HUES6 (cell line): ENCODE measurements around the gene TRAF3IP3.

Experiments
- H3K27ac ChIP-seq: 2 replicates; pipeline ENCODE4 v1.7.0; 2013; ENCODE audit warnings: low read depth, mild to moderate bottlenecking, low read length, inconsistent platforms
- H3K27me3 ChIP-seq: 2 replicates; pipeline ENCODE4 v1.6.1; 2013; ENCODE audit warnings: low read length; ENCODE audit not compliant: control insufficient read depth, insufficient read depth
- H3K36me3 ChIP-seq: 2 replicates; pipeline ENCODE4 v1.6.1; 2013; ENCODE audit warnings: low read length; ENCODE audit not compliant: control insufficient read depth, insufficient read depth
- H3K4me1 ChIP-seq: 2 replicates; pipeline ENCODE4 v1.6.1; 2013; ENCODE audit warnings: low read length; ENCODE audit not compliant: control insufficient read depth, insufficient read depth
- H3K4me3 ChIP-seq: 2 replicates; pipeline ENCODE4 v1.5.1; 2013; ENCODE audit warnings: low read depth, low read length
- H3K9ac ChIP-seq: one replicate; pipeline ENCODE4 v1.6.1; 2013; ENCODE audit warnings: mild to moderate bottlenecking, low read length
- H3K9me3 ChIP-seq: 2 replicates; pipeline ENCODE4 v1.6.1; 2013; ENCODE audit warnings: low read depth, low read length; ENCODE audit not compliant: control insufficient read depth, insufficient read depth

The TRAF3IP3 gene

DNA sequence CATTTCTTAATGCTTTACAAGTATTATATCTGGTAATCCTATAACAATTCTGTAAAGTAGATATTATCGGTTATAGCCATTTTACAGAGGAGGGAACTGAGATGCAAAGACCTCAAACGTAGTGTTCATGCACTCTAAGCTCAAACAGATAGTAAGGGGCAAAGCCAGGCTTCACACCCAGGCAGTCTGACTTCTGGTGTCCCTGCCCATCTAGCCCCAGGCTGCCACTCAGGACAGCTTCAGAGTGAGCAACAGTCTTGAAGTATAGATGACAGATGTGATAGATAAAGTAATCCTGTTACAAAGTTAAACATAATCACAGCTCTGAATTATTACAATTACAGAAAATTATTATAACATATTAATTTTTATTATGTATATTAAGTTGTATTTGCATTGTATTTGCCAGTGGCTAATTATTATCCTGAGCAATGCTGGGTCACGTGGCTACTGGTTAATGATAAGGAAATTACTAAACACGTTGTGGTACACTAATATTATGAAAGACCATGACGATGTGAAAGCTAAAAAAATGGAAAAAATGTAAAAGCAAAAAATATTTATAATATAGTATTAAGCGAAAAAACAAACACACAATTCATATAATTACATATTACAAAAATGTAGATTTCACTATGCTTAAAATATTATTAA lies 6.1 kb upstream of the TRAF3IP3 start:
- Histone ChIP-seq H3K9me3 (no peaks in the 10 kb centered on the region), H3K27ac (no peak overlapping the region), H3K4me3 (no peak overlapping the region), H3K36me3 (no peaks in the 10 kb centered on the region), H3K4me1 (peaks cover 9% of the 10 kb centered on the region), H3K9ac (no peak overlapping the region), H3K27me3 (peaks cover 19% of the 10 kb centered on the region; the same call in 1 of the 2 replicates)

DNA sequence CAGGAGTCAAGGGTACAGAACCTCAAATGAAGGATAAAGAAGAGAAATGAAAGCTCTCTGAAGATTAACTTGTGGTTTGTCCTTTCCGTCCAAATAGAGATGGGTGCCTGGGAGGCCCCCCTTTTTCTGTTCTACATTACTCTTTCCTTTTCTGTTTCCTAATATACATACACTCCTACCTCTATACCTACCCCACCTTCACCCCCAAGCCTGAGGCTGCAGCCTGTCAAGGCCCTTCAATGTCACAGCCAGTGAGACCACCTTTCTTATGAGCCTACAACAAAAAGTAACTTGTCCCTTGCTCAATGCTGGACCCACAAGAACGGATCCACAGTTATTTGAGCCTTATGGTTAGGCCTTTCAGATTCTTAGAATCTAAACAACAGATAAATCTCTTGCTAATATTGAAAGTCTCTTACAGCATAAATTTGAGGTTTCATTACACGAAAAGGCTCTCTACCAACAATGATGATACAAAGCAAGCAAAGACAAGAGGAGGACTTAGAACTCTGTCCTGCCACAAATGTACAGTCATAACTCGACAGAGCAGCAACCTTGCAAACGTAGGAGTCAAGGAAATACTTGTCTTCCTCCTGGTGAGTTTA lies 4.1 kb upstream of the TRAF3IP3 start:
- H3K4me1 ChIP-seq = peaks cover 9% of the 10 kb centered on the region

DNA sequence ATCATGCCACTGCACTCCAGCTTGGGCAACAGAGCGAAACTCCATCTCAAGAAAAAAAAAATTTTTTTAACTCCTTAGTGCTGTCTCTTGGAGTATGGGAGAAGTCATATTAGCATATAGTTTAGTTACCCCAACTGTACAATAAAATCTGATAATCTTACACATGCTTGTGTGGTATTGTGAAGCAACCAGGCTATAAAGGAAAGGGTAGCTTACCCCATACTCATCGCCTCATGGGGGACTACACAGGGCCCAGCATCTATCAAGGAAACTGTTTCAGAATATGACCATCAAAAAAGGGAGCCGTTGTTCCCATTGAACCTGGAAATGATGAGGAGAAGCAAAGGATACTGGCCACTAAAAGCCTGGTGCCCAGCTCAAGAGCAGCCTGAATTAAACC lies 3.0 kb upstream of the TRAF3IP3 start:
- H3K9ac ChIP-seq = no peak overlapping the region
- H3K27me3 ChIP-seq = peaks cover 11% of the 10 kb centered on the region
- no peak overlapping the region for H3K4me3 ChIP-seq
- H3K4me1 ChIP-seq = peaks cover 9% of the 10 kb centered on the region
- H3K36me3 ChIP-seq = no peaks in the 10 kb centered on the region
- H3K27ac ChIP-seq = no peak overlapping the region
- no peaks in the 10 kb centered on the region for H3K9me3 ChIP-seq

More for the DNA sequence above, 4.1 kb upstream of the TRAF3IP3 start:
- H3K4me3 ChIP-seq = no peak overlapping the region
- no peak overlapping the region for H3K9ac ChIP-seq
- no peaks in the 10 kb centered on the region for H3K9me3 ChIP-seq
- no peaks in the 10 kb centered on the region for H3K36me3 ChIP-seq
- no peak overlapping the region for H3K27ac ChIP-seq
- peaks cover 14% of the 10 kb centered on the region for H3K27me3 ChIP-seq

DNA sequence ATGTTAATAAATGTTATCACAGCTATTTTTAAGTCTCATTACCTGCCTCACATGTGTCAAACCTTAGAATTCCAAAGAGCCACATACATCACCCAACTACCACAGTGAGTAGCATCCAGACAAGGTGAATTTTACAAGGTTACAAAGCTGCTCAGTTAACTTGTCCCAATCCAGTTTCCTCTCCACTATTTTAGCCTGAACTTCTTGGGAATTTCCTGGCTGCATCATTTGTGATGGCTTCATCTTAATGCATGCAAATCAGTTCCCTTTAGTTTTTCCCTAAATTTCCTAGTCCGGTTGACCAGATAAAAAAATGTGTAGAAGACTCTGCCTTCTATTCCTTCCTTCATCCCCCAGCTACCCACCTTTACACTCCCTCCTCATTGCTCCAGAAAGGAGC lies 597 bp upstream of the TRAF3IP3 start:
- H3K27me3 ChIP-seq = peaks cover 23% of the 10 kb centered on the region
- no peaks in the 10 kb centered on the region for H3K4me1 ChIP-seq
- no peaks in the 10 kb centered on the region for H3K36me3 ChIP-seq
- no peaks in the 10 kb centered on the region for H3K9me3 ChIP-seq
- no peak overlapping the region for H3K27ac ChIP-seq
- H3K9ac ChIP-seq = no peak overlapping the region
- no peak overlapping the region for H3K4me3 ChIP-seq

DNA sequence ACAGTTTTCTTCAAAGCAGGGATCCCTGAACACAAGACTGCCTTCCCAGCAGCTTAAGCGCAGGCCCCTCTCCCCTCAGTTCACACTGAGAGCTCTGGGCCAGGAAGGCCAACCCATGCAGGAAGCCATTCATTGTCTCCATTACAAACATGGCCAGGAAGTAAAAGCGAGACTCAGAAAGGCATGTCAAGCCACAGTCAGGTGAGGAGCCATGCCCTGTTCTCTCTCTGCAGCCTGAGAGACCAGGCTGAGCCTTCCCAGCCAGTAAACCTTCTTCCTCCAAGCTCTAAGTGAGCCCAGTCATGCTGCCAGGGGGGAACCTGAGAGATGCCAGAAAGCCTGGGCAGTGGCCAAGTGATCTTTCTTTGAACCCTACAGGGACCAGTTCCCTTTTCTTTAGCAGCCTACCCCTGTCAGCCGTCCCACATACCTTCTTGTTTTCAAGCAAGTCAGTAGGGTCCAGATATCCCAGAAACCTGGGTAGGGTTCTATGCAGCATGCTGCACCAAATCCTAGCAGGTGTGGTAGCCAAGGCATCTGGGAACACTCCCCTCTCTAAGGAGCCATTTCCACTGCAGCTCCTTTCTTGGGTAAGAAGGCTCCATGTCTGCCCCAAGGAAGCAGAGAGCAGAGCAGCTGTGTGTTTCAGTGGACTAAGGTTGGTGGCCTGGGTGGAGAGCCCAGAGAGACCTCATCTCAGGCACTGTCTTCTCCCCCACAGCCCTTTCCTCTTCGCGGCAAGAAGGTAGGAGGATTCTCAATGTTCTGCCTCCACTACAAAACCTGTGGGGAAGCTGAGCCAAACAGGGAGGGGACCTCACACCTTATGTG lies 977 bp downstream of the TRAF3IP3 start:
- Histone ChIP-seq H3K27ac (no peak overlapping the region), H3K36me3 (no peaks in the 10 kb centered on the region), H3K4me3 (no peak overlapping the region), H3K9ac (no peak overlapping the region), H3K9me3 (no peaks in the 10 kb centered on the region), H3K27me3 (peaks cover 23% of the 10 kb centered on the region), H3K4me1 (no peaks in the 10 kb centered on the region)

- Histone ChIP-seq H3K4me1 (no peaks in the 10 kb centered on the region), H3K27ac (no peak overlapping the region), H3K9me3 (no peaks in the 10 kb centered on the region), H3K27me3 (peaks cover 23% of the 10 kb centered on the region), H3K4me3 (no peak overlapping the region), H3K9ac (no peak overlapping the region), H3K36me3 (no peaks in the 10 kb centered on the region)
Observed at GRCh38 chr1:209758400-209758799, 2.5 kb downstream of the TRAF3IP3 start.

- no peak overlapping the region for H3K9ac ChIP-seq
Observed at GRCh38 chr1:209759829-209760359, 4.0 kb downstream of the TRAF3IP3 start.

DNA sequence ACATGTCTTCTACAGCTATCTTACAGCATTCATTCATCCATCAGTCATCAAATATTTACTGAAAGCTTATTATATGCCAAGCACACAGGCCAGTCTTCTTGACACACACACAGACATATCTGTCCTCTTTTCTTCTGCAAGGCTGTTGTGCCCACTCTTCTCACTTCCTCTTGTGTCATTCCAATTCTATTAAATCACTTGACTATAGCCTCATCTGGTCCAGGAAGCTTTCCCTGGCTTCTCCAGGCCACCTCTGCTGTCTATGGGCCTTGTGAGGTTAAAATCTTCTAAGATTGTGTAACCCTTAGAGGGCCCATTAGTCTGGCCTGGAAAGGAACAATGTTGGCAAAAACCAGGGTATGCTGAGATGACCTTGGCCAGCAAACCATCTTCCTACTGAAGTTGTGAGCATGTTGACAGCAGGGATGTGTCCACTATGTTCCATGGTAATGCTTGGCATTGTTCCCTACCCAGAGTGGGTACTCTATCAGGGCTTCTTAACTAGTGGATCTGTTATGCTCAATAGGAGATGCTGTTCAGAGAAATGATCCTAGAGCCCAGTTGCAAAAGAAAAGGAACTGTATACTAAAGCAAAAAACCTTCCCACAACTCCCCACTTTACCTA lies 5.3 kb downstream of the TRAF3IP3 start:
- Histone ChIP-seq H3K36me3 (no peaks in the 10 kb centered on the region), H3K4me3 (no peak overlapping the region), H3K27ac (no peak overlapping the region), H3K27me3 (peaks cover 19% of the 10 kb centered on the region), H3K9ac (no peak overlapping the region), H3K4me1 (no peaks in the 10 kb centered on the region), H3K9me3 (no peaks in the 10 kb centered on the region)

More at GRCh38 chr1:209759829-209760359, 4.0 kb downstream of the TRAF3IP3 start:
- no peaks in the 10 kb centered on the region for H3K4me1 ChIP-seq
- H3K9me3 ChIP-seq = no peaks in the 10 kb centered on the region
- H3K27me3 ChIP-seq = peaks cover 23% of the 10 kb centered on the region
- H3K27ac ChIP-seq = no peak overlapping the region
- no peak overlapping the region for H3K4me3 ChIP-seq
- H3K36me3 ChIP-seq = no peaks in the 10 kb centered on the region

DNA sequence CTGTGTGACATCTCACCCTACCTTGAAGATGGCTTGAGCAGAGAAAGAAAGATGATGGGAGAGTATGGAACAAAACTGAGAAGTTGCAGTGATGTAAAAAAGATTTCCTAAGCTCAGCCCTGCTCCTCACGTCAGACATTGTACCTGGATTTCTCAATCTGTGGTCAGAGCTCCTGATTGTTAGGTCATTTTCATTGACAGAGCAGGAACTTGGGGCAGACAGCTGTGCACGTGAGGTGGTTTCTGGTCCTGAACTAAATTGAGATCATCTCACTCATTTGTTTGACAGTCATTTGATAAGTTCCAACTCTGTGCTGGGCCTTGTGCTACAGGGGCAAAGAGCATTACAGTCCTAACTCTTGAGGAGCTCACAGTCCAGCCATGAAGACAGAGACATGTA lies 10.2 kb downstream of the TRAF3IP3 start:
- no peak overlapping the region for H3K27ac ChIP-seq

DNA sequence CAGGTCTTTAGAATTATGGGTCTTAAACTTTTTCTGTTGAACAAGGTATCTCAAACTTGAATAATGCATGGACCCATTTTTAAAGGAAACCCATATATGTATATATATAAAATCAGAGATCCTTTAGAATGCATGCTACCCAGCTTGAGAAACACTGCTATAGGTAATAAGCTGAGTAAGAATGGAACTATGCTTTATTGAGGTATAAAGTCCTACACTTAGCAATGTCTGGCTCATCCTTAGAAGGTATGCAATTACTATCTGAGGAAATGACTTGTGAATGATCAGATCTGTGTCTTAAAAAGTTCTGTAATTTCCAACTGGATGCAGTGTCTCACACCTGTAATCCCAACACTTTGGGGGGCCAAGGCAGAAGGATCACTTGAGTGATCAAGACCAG lies 11.2 kb downstream of the TRAF3IP3 start:
- Histone ChIP-seq H3K4me3 (no peak overlapping the region), H3K4me1 (0 out of 2 replicates have a peak, but pooled peaks cover 8% of the 10 kb centered on the region), H3K9ac (no peak overlapping the region), H3K9me3 (peaks cover 8% of the 10 kb centered on the region; the same call in 1 of the 2 replicates), H3K36me3 (no peaks in the 10 kb centered on the region), H3K27me3 (no peaks in the 10 kb centered on the region), H3K27ac (no peak overlapping the region)

More for the DNA sequence above, 10.2 kb downstream of the TRAF3IP3 start:
- Histone ChIP-seq H3K4me3 (no peak overlapping the region), H3K4me1 (0 out of 2 replicates have a peak, but pooled peaks cover 8% of the 10 kb centered on the region), H3K27me3 (no peaks in the 10 kb centered on the region), H3K9me3 (peaks cover 4% of the 10 kb centered on the region; the same call in 1 of the 2 replicates), H3K36me3 (no peaks in the 10 kb centered on the region), H3K9ac (no peak overlapping the region)
